HG03575 (cell line): ENCODE results near the gene GRIK3.
"Not testable (repeated sequence)": the region's sequence is repeated elsewhere in the genome, so short reads cannot be mapped to it uniquely, and the experiment has no call there.

Experiments
- ATAC-seq: cut with Tn5 transposase; IDR thresholded peaks from one replicate; pipeline ENCODE4 v1.9.1; 2021; ENCODE audit not compliant: unreplicated experiment, insufficient number of reproducible peaks, low FRiP score; ENCODE audit errors: extremely low read depth

The GRIK3 gene

DNA sequence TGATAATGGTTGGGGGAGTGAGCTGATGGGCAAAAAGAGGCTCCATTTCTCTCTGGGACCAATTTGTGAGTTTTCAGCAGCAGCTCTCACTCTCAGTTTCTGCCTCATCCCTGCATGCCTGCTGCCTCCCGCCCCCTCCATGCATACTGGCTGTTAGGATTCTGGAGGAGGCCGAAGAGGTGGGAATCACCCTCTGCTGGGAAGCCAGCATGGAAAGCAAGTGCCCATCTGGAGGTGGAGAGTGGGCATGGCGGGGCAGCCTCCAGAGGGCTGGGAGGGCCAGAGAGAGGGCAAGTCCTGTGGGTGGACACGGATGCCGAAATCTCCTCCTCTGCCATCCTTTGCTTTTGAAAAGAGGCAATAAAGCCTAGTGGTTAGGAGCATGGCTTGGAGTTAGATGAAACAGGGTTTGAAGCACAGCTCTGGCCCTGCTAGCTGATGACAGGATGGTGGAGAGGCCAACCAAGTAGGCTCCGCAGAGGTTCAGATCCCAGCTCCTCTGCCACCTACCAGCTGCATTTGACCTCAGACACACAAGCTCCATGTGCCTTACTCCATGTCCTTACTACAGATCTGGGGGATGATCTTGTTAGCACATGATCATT, 113.4 kb downstream of the GRIK3 start:
- no peak for ATAC-seq

DNA sequence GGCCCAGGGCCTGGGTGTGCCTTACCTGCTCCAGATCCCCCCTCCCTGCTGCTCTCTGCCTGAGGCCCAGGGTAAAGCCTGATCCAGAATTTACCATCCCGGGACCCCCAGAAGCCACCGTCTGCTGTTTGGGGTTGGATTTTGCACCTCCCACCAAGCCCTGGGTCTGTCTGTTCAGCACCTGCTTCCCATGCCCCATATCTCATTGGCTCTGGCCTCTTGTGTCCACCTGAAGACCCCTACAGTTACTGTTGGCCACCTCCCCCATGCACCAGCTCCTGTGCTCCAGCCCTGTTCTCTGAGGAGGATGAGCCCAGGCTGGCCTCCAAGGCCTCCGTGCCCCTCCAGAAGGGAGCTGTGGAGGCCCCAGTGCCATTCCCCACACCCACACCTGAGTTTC, 113.9 kb downstream of the GRIK3 start:
- no peak for ATAC-seq

DNA sequence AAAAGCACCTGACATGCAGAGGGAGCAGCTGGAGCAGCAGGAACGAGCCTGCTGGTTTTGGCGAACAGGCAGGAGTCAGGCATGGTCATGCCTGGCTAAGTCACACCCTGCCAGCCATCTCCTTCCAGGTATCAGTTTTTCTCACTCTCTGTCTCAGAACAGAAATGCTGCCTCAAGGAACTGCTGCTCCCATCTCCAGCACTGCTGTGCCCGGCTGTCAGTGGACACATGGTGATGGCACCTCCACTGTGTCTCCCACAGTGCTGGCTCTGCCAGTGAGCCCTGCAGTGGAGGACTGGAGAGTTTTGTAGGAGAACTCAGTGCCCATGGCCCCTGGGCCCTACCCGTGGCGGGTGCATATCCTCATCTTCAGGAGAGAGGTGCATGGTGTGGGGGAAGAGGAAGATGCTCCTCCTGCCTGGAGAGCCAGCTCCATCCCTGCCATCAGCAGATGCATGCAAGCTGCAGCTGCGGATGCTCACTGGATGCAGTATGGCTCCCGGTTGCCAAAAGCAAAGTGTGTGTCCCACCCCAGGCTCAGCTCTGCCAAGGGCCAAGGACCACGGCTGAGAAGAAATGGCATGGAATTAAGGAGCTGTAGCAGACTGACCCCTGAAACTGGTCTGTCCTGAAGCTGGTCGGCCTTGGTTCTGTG, 114.7 kb downstream of the GRIK3 start:
- no peak for ATAC-seq

DNA sequence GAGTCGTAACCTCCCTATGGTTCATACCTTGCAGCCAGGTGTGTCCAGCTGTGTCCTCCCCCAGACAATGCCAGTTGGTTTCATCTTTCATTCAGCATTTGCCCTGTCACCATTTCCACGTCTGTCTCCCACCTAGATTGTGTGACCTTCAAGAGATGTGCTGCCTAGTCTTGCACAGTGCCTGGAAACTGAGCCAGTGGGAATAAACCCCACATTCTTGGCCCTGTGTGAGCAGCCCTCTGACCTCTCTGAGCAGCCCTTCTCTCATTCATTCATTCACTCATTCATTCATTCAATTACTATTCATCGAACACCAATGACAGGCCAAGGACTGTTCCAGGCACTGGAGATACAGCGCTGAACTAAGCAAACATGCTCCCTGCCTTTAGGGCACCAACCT, 115.7 kb downstream of the GRIK3 start:
- ATAC-seq: no peak

DNA sequence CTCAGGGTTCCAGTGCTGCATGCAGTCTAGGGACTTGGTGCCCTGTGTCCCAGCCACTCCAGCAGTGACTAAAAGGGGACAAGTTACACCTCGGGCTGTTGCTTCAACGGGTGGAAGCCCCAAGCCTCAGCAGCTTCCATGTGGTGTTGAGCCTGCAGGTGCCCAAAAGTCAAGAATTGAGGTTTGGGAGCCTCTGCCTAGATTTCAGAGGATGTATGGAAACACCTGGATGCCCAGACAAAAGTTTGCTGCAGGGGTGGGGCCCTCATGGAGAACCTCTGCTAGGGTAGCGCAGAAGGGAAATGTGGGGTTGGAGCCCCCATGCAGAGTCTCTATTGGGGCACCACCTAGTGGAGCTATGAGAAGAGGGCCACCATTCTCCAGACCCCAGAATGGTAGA, 117.8 kb downstream of the GRIK3 start:
- not testable (repeated sequence) for ATAC-seq

DNA sequence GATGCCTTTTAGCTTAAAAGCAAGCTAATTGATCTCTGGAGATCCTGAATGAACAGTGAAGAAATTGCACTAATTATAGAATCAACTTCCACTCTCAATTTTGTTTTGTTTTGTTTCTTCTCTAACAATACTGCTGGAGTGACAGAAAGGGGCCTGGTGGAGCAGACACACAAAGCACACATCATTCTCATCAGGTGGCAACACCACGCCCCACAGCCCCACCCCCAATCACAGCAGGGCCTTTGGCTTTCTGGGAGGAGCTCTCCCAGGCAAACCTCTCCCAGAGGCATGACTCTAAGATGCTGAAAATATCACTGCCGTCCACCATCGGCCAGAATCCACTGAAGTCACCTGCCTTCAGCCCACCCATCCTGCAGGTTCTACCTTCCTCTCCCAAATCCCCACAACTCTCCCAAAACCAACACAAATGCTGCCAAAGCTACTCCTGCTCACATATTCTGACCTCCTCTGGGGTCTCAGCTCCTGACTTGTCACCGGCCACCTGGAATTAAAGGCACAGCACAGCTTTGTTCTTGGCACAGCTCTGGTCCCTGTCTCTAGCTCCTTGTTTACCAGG, 120.7 kb downstream of the GRIK3 start:
- ATAC-seq: no peak

DNA sequence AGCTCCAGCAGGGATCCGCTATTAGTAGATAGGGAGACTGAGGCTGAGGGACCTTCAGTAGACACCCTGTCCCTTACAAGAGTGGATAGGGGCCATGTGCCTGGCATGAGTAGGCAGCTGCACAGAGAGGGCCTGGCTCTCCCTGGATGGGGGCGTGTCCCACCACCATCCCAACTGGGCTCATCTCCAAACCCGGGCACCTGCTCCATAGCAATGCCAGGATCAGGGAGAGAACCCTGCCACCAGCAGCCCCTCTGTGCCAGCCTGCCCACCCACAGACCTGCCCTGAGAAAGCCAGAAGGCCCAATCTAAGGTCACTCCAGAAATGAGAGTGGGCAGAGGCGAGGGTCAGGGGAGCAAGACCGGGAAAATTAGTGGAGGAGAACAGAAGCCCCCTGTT, 121.3 kb downstream of the GRIK3 start:
- no peak for ATAC-seq

DNA sequence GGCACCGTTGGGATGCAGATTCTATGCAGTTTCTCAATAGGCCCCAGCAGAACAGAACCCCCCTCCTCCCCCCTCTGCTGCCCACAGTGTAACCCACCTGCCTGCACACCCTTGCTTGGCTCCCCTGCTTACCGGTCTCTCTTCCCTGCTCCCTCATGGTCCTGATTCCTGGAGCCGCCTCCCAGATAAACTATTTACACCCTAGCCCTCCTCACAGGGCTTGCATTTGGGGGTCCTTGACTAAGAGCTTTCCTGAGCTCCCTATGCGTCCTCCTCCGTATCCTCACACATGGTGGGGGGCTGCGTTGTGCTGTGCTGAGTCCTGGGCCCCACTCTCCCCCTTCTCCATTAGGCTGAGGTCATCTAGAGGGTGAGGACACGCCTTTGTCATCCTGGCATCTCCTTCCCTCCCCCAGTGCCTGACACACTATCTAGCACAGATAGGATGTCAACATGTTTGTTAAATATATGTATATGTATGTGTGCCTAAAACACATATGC, 121.9 kb downstream of the GRIK3 start:
- no peak for ATAC-seq

DNA sequence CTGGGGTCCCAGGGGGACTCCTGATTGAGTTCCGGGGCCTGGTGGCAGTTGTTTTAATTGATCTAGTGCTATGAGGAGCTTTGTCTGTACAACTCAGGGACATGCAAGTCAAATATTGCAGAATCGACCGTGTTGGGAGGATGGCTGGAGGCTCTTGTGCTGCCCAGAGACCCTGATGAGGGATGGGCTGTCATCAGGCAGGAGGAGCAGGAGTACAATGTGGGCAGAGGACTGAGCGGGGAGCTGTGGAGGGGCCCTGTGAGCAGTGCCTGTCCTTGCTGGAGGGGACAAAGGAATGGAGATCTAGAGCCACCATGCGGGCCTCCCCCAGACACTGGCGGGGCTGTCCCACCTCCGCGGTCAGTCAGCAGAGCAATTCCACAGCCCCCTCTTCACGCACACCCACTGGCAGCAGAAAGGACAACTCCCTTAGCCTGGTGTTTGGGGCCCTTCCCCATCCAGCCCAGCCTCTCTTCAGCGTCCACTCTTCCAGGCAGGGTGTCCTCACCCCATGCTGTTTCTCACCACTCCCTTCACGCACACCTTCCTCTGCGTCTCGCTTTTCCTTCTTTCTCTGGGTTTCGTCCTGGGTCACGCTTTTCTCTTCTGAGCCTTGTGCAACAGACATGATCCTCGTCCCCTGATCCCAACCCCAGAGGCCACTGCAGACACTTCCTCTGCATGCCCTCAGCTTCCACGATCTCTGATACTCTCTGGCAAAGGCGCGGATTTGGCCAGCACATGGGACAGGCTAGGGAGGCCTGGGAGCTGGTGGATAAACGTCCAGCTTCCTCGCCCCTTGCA, 122.6 kb downstream of the GRIK3 start:
- ATAC-seq: no peak

DNA sequence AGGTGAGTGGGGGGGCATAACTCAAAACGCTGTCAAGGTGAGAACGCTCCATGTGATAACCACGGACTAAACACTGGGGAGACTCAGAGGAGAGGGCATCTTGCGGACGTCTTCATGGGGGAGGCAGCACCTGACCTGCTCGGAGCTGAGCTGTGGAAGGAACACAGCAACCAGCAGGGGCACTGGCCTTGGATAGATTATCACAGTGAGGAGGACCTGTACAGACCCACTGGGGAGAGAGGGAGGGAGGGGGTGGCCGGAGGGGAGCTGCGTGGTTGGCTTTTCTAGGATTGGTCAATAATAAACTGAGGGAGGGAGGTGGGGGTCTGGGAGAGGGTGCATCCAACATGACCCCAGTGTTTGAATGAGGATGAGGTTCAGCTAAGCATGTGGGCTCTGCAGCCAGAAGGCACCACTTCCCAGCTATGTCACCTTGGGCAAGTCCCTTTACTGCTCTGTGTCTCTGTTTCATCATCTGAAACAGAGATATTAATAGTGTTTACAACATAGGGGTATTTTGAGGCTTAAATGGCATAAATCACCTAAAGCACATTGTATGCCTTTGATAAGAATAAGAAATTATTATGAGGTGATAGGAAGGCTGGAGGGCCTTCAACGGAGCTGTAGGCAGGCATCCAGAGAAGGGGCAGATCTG, 123.3 kb downstream of the GRIK3 start:
- ATAC-seq: no peak

DNA sequence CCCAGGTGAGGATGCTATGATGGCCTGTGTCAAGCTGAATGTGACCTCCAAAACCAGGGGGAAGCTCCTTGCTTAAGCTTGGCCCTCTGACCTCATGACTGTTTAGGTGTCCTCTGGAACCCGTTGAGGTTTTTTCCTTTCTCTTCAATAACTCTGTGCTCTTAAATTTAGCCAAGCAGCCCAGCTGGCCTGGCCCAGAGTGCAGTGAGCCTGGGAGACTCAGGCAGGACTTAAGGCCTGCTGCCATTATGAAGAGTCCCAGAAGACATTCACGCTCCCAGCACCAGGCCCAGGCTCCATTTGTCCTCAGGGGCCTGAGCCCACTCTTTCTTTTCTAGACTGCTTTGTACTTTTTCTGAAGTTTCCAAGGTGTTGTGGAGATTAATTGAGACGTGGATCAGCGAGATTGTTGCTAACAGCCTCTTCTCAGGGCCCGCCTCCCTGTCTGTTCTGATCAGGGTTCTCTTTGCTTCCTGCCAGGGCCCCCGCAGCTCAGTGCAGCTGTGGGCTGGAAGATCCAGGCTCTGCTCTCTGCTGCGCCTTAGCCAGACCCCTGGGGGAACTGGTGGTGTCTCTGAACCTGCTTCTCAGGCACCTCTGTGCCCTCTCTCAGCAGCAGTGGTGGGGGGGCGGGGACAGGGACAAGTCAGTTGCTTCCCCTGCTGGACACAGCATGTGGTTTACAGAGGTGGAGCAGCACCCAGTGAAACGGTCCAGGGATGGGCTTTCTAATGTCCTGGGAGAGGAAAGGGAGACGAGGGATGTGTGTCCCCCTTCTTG, 124.2 kb downstream of the GRIK3 start:
- ATAC-seq: no peak

DNA sequence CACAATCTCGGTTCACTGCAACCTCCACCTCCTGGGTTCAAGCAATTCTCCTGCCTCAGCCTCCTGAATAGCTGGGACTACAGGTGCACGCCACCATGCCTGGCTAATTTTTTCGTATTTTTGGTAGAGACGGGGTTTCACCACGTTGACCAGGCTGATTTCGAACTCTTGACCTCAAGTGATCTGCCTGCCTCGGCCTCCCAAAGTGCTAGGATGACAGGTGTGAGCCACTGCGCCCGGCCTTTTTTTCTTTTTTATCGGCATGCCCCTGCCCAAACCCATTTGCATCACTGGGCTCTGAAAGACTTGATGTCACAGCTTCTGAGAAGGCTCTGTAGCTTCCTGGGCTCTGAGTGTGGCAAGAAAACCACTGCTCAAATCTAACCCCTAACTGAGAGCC, 125.0 kb downstream of the GRIK3 start:
- ATAC-seq: not testable (repeated sequence)

DNA sequence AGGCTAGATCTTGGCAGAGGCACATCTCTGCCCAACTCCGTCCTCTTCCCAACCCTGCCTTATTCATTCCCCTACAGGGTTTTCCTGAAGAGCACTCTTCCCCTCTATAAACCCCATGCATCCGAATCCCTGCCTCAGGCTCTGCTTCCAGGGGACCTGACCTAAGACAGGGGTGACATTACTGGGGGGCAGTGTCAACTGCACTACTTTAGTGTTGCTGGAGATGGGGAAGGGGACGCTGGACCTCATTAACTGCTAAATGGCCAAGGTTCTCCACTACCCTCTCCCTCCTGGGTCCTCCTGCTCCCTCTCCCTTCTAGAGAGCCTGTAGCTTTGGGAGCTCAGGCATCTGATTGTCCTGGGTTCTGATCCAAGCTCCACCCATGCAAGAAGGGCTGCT, 126.2 kb downstream of the GRIK3 start:
- no peak for ATAC-seq

DNA sequence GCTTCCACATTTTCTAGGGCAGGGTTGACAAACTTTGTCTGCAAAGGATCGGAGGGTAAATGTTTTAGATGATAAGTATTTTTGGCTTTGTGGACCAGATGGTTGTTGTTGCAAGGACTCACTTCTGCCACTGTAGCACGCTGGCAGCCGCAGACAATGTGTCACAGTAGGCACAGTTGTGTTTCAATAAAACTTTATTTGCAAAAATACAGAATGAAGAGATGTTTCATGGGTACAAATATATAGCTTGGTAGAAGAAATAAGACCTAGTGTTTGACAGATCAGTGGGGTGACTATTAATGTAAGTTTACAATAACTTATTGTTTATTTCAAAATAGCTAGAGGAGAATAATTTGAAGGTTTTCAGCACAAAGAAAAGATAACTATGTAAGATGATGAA, 127.8 kb downstream of the GRIK3 start:
- ATAC-seq: no peak

DNA sequence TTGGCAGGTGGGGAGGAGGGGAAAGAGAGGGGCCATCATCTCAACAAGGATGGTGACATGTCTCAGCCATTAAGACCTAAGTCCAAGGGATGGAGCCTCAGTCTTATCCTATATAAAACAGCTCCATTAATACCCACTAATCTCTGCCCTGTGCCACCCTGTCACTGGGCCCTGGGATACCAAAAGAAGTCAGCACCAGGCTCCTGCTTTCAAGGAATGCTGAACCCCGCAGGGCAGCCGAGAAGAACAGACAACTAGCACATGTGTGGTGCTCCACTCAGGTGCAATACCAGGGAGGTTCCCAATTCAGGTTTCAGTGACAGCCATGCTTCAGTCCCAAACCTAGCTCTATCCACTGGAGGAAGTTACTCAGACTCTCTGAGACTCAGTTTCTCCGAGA, 128.4 kb downstream of the GRIK3 start:
- no peak for ATAC-seq

DNA sequence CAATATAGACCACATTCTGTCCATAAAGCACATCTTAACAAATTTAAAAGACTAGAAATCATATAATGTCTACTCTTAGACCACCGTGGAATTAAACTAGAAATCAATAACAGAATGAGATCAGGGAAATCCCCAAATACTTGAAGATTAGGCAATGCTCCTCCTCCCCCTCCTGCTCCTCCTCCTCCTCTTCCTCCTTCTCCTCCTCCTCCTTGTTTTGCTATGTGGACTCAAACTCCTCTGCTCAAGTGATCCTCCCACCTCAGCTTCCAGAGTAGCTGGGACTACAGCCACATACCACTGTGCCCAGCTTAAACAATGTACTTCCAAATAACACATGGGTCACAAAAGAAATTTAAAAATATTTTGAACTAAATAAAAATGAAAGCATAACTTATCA, 134.2 kb downstream of the GRIK3 start:
- no peak for ATAC-seq

DNA sequence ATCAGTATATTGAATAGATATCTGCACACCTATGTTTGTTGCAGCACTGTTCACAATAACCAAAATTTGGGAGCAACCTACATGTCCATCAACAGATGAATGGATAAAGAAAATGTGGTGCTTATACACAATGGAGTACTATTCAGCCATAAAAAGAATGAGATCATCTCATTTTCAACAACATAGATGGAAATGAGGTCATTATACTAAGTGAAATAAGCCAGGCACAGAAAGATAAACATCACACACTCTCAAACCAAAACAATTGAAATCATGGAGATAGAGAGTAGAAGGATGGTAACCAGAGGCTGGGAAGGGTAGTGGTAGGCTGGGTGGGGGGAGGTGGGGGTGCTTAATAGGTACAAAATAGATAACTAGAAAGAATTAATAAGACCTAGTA, 136.5 kb downstream of the GRIK3 start:
- not testable (repeated sequence) for ATAC-seq

DNA sequence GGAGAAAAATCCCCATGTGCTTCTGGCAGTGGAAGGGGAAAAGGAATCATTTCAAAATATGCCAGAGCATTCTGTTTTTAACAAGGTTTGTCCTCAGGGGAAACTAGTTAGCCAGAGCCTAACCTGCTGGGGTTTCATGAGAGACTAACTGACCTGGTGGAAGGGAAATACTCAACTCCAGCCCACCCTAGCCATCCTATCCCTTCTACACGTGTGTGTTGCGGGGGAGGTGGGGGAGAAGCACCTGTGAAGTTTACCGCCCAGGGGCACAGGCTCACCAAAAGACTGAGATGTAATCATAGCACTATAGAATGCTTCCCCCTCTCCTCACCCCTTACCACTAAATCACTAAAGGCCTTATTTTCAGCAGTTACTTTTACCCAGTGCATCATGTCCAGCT, 139.5 kb downstream of the GRIK3 start:
- ATAC-seq: no peak

DNA sequence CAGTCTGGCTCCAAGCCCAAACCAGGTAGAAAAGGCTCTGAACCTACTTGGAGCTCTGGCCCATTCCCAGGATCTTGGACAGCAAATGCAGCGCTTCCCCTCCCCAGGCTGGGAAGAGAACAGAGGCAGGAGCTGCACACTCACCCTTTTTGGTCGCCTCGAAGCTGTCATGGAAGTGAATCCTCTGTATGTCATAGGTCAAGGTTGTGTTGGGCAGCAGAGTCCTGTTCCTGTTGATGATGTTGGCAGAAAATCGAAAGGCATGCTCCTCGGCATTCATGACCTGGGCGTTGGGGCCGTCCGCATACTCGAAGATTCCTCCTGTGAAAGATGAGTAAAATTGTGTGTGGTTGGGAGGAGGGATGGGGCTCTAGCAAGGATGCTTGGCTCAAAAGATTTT, 143.5 kb downstream of the GRIK3 start:
- no peak for ATAC-seq
